Activated naive CD4-positive, alpha-beta T cell treated with anti-CD3 and anti-CD28 coated beads, Interleukin-2, amount 50 U/mL, for 24 hours (primary cell): ENCODE data around the gene PALB2.

Experiments
- H3K27ac Mint-ChIP-seq: one replicate; pipeline ENCODE4 v1.8.0; 2021; ENCODE audit warnings: mild to moderate bottlenecking, mixed read lengths
- H3K27me3 Mint-ChIP-seq: one replicate; pipeline ENCODE4 v1.8.0; 2021; ENCODE audit warnings: mixed read lengths
- H3K36me3 Mint-ChIP-seq: one replicate; pipeline ENCODE4 v1.8.0; 2021; ENCODE audit warnings: mixed read lengths
- H3K4me1 Mint-ChIP-seq: one replicate; pipeline ENCODE4 v1.8.0; 2021; ENCODE audit warnings: mixed read lengths
- H3K4me3 Mint-ChIP-seq: one replicate; pipeline ENCODE4 v1.8.0; 2021; ENCODE audit warnings: mild to moderate bottlenecking, mixed read lengths
- H3K9me3 Mint-ChIP-seq: one replicate; pipeline ENCODE4 v1.8.0; 2021; ENCODE audit warnings: mixed read lengths

Gene PALB2

DNA sequence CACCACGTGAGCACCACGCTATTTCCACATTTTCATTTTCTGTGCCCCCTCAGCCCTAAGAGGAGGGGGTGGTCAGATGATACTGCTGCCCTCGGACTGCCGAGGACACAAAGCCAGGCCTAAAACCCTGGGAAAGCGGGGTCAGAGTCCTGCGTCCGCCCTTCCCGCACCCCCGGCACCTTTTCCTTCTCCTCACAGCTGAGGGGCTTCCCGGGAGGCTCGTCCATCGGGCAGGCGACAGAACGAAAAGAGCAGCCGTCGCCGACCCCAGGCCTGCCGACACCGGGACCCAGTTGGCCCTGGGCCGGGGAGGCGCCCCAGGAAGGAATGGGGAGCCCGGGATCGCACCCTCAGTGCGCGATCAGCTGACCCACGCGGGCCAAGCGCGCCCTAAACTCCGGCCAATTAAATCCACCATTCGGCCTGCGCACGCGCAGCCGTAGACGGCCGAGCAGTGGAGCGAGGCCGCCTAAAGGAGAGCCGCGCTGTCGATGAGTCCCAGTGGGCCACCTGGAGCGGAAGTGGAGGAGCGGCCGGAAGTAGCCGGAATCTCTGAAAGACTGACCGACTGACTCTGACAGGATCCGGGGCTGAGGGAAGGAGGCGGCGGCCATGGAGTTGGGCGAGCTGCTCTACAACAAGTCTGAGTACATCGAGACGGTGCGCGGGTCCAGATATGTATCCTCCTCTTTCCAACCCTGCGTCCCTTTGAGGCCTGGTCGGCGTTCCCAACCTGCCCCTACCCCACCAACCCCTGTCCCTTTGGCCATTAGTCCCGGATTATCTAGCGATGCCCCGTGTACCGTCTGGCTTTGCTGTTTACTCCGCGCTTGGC, at the start of gene PALB2, which contains the start of gene DCTN5:
Gene PALB2 (minus strand): TSS at position 380 of the 835 bp plus-strand sequence. CDS start 153 bp downstream, at position 227.
Gene DCTN5 (plus strand): TSS at position 536 of the 835 bp plus-strand sequence. CDS start 77 bp downstream, at position 613.
- Mint-ChIP-seq H3K36me3 (peaks cover 12% of the 10 kb centered on the region), H3K9me3 (peaks cover 5% of the 10 kb centered on the region), H3K4me1 (peaks cover 33% of the 10 kb centered on the region), H3K27me3 (no peaks in the 10 kb centered on the region), H3K4me3 (peak within 1 kb of the TSS; percentile 94), H3K27ac (peak within 1 kb of the TSS; percentile 97)

DNA sequence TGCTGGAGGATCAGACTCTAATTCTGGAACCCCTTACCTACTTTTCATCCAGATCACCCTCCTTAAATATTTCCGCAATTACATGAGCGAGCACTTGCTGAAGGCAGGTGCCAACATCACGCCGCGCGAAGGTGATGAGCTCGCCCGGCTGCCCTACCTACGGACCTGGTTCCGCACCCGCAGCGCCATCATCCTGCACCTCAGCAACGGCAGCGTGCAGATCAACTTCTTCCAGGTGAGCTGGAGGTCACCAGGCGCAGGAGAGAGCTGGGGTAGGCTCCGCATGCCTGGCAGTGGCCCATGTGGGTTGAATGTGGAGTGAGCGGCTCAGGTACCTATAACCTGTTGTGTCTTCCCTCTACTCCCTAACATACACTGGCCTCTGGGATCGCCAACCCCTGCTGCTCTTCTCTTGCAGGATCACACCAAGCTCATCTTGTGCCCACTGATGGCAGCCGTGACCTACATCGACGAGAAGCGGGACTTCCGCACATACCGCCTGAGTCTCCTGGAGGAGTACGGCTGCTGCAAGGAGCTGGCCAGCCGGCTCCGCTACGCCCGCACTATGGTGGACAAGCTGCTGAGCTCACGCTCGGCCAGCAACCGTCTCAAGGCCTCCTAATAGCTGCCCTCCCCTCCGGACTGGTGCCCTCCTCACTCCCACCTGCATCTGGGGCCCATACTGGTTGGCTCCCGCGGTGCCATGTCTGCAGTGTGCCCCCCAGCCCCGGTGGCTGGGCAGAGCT, 48.5 kb upstream of the PALB2 start:
- H3K4me3 Mint-ChIP-seq: no peak overlapping the region
- no peak overlapping the region for H3K27ac Mint-ChIP-seq
- no peaks in the 10 kb centered on the region for H3K27me3 Mint-ChIP-seq
- H3K4me1 Mint-ChIP-seq: no peaks in the 10 kb centered on the region
- no peaks in the 10 kb centered on the region for H3K9me3 Mint-ChIP-seq
- peaks cover 8% of the 10 kb centered on the region for H3K36me3 Mint-ChIP-seq

DNA sequence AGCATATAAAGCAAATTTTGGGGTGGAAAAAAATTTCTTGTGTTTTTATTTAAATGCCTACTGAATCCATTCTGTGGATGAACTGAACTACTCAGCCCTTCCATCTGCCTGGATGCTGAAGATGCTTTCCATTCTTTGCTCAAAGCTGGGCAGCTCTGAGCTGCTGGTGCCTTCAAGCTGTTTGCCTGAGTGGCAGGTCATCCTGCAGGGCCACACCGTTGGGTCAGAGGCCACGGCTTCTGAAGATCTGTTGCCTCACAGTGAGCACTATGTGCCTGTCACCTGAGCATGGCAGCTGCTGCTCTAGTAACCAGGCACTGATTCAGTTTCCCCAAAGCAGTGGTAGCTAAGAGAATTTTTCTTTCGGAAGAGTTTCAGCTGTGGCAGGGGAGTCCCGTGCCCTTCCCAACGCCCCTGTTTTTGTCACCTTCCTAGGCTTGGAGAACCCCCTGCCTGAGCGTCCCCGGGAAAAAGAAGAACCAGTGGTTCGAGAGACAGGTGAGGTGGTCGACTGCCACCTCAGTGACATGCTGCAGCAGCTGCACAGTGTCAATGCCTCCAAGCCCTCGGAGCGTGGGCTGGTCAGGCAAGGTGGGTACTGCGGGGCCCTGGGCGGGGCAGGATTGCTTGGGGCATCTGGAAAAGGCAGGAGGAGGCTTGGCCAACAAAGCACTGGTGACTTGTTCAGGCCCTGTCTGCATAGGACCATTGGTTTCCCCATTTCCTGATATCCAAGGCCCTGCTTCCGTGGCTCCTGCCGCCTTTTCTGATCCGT, 46.1 kb upstream of the PALB2 start:
- H3K4me3 Mint-ChIP-seq: no peak overlapping the region
- no peaks in the 10 kb centered on the region for H3K9me3 Mint-ChIP-seq
- no peaks in the 10 kb centered on the region for H3K27me3 Mint-ChIP-seq
- H3K4me1 Mint-ChIP-seq: no peaks in the 10 kb centered on the region
- H3K27ac Mint-ChIP-seq: no peak overlapping the region
- H3K36me3 Mint-ChIP-seq: peaks cover 8% of the 10 kb centered on the region

DNA sequence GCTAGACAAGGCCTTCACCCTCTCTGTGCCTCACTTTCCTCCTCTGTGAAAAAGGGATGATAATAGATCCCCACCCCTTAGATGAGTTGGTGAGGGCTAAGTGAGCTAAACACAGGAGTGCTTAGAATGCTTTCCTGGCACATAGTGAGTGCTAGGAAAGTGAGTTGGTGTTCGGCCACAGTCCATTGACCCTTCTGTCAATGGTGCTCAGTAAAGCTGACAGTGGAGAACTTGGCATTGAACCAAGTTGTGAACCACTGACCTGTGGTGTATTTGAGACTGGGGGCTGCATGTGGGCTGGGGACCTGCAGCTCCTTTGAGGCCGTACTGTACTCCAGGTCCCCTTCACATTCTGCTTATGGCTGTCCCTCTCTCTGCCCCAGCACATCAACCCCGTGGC, 42.4 kb upstream of the PALB2 start:
- Mint-ChIP-seq H3K27ac (no peak overlapping the region), H3K36me3 (peaks cover 7% of the 10 kb centered on the region), H3K27me3 (no peaks in the 10 kb centered on the region), H3K9me3 (no peaks in the 10 kb centered on the region), H3K4me3 (no peak overlapping the region), H3K4me1 (peaks cover 9% of the 10 kb centered on the region)

DNA sequence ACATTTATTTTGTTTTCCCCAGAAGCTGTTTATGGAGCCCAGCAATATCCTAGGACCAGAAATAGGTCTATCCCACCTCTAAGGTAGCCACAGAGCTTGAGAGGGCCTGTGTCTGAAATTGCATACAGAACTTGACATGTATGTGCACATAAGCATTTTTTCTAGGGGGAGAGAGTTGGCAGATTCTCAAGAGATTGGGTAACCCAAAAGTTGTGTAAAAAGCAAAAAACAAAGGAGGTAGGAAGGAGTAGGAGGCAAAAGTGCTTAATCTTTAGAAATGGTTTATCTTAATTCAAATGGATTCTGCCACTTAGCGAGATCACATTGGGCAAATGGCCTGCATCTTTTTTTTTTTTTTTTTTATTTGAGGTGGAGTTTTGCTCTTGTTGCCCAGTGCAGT, 41.1 kb upstream of the PALB2 start:
- Mint-ChIP-seq H3K36me3 (peaks cover 3% of the 10 kb centered on the region), H3K4me1 (peaks cover 9% of the 10 kb centered on the region)

DNA sequence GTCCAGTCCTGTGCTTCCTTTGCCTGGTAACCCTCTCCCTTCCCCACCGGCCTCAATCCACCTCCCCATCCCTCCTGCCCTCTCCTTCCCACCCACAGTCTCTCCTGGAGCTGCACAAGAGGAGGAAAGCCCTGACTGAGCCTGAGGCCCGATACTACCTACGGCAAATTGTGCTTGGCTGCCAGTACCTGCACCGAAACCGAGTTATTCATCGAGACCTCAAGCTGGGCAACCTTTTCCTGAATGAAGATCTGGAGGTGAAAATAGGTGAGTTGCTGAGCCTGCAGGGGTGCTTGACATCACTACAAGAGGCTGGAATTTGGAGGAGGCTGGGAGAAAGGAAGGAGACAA, 38.9 kb upstream of the PALB2 start:
- Mint-ChIP-seq H3K36me3 (peaks cover 2% of the 10 kb centered on the region), H3K27ac (no peak overlapping the region), H3K27me3 (no peaks in the 10 kb centered on the region), H3K4me3 (peak overlapping the region; percentile 5), H3K4me1 (peaks cover 9% of the 10 kb centered on the region), H3K9me3 (no peaks in the 10 kb centered on the region)

More for the DNA sequence above, 41.1 kb upstream of the PALB2 start:
- no peaks in the 10 kb centered on the region for H3K27me3 Mint-ChIP-seq
- no peak overlapping the region for H3K4me3 Mint-ChIP-seq
- no peak overlapping the region for H3K27ac Mint-ChIP-seq
- H3K9me3 Mint-ChIP-seq: no peaks in the 10 kb centered on the region

DNA sequence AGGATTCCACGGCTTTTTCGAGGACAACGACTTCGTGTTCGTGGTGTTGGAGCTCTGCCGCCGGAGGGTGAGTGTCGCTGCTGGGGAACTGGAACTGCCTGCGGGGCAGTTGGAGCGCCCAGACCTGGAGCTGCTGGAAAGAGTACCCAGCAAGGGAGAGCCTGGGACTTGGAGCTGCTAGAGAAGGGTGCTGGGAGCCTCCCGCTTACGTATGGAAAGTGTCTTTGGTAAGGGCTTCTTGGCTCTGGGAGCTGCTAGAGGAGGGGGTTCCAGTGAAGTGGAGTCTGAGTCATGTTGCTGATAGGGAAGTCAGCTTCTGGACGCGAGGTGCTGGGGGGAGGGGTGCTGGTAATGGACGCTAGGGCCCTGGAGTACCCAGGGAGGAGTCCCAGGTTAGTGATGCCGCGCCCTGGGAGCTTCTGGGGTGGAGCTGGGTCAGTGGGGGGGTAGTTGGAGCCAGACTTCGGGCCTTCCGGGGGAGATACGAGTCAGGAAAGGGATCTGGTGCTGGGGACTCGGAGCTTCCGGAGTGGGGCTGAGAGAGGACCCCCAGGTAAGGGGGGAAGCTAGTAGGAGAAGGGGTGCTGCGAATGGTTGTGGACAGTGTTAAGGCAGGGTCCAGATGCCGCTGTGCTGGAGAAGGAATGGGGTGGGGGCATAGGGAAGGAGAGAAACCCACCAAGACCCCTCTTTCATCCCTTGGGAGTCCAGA, 38.3 kb upstream of the PALB2 start:
- peaks cover 9% of the 10 kb centered on the region for H3K4me1 Mint-ChIP-seq
- peaks cover 2% of the 10 kb centered on the region for H3K36me3 Mint-ChIP-seq
- H3K4me3 Mint-ChIP-seq: peak overlapping the region; percentile 84
- no peak overlapping the region for H3K27ac Mint-ChIP-seq
- H3K27me3 Mint-ChIP-seq: no peaks in the 10 kb centered on the region
- no peaks in the 10 kb centered on the region for H3K9me3 Mint-ChIP-seq

DNA sequence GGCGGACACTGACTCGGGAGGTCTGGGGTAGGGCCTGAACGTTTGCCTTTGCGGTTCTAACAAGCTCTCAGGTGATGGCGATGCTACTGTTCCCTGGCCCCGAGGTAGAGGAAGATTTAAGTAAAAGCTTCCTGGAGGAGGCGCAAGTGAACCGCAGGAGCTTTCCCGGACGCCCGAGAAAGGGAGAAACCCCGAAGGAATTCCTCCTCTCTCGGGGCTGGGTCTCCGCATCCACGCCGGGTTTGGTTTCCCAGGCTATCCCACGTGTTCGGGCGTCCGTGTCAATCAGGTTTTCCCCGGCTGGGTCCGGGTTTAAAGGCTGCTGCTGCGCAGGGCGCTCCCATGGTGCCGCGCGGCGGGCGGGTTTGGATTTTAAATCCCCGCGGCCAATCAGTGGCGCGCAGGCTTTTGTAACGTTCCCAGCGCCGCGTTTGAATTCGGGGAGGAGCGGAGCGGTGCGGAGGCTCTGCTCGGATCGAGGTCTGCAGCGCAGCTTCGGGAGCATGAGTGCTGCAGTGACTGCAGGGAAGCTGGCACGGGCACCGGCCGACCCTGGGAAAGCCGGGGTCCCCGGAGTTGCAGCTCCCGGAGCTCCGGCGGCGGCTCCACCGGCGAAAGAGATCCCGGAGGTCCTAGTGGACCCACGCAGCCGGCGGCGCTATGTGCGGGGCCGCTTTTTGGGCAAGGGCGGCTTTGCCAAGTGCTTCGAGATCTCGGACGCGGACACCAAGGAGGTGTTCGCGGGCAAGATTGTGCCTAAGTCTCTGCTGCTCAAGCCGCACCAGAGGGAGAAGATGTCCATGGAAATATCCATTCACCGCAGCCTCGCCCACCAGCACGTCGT, 37.5 kb upstream of the PALB2 start, which contains the start of gene PLK1:
Gene PLK1 (plus strand): TSS at position 460 of the 844 bp plus-strand sequence. CDS start 44 bp downstream, at position 504.
- peaks cover 9% of the 10 kb centered on the region for H3K4me1 Mint-ChIP-seq
- peak within 1 kb of the TSS; percentile 84 for H3K4me3 Mint-ChIP-seq
- no peaks in the 10 kb centered on the region for H3K9me3 Mint-ChIP-seq
- H3K27ac Mint-ChIP-seq: peak within 1 kb of the TSS; percentile 8
- H3K36me3 Mint-ChIP-seq: peaks cover 2% of the 10 kb centered on the region
- H3K27me3 Mint-ChIP-seq: no peaks in the 10 kb centered on the region

DNA sequence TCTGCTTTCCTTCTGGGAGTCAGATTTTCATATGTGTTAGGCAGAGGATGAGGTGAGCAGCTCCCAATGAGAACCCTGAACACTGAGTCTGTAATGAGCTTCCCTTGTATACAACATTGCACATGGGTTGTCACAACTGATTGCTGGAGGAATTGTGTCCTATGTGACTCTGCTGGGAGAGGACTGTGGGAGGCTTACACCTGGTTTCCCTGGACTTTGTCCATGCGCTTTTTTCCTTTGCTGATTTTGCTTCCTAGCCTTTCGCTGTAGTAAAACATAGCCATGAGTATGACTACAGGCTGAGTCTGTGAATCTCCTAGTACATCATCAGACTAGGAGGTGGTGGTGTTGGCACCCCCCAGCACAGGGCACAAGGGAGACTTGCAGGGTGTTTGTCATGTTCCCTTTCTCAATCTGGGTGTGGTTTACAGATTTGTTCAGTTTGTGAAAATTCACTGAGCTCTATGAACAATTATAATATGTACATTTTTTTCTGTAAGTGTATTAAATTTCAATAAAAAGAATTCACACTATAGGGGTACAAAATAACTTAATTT, 35.9 kb upstream of the PALB2 start:
- Mint-ChIP-seq H3K4me1 (peaks cover 9% of the 10 kb centered on the region), H3K27me3 (no peaks in the 10 kb centered on the region), H3K9me3 (no peaks in the 10 kb centered on the region), H3K4me3 (peak overlapping the region; percentile 84), H3K36me3 (peaks cover 2% of the 10 kb centered on the region), H3K27ac (no peak overlapping the region)

DNA sequence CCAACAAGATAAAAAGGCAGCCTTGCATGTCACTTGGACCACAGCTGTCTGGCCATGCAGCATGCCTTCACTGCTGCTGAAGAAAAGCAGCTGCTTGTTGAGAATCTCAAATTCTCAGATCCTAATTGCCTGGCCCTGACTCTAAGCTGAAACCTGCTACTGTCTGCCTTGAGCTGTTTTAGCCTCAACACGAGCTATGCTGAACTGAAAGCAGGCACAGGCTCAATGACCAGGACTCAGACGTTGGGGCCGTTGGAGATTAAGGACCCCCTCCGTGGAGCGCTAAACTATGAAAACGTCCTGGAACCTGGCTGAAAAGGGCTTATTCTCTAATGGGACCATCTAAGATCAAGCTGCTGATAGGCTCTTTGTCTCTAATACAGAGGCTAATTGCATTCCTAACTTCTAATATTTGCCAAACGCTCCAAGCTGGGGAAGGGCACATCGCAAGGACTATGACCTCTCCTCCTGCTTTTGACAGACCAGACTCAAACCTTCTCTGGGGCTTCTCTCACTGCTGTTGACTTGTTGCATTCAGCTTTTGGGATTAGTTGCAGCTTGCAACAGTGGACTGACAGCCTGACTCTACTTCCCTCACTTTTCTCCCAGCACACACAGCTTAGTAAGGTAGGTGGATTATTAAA, 33.0 kb upstream of the PALB2 start:
- Mint-ChIP-seq H3K27me3 (no peaks in the 10 kb centered on the region), H3K4me1 (peaks cover 8% of the 10 kb centered on the region), H3K4me3 (no peak overlapping the region), H3K27ac (no peak overlapping the region), H3K36me3 (no peaks in the 10 kb centered on the region), H3K9me3 (no peaks in the 10 kb centered on the region)

DNA sequence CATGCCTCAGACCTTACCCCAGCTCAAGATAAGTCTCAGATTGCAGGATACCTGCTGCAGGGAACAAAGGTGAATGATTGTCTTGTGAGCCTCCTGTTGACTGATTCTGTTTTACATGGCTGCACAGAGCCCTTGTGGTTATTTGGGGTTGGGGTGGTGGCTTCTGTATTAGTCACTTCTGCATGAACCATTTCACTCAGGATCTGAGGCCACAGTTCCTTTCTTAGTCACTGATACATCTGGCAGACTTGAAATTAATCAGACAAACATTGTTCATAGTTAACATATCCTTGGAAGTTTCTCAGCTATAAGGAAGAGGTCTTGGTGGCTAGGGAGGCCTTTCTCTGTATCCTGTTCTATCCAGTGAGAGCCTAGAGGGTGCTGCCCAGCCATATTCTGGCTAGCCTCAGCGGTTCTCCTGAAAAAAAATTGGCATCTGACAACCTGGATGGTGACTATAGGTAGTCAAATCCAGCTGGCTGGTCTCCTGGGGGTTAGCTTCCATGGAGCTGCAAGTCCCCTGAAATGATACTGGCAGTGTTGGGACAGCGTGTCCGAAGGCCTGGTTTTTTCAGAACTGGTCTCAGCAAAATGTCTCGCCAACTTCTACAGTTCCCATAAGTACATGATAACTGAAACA, 29.1 kb upstream of the PALB2 start:
- H3K27ac Mint-ChIP-seq: no peak overlapping the region

DNA sequence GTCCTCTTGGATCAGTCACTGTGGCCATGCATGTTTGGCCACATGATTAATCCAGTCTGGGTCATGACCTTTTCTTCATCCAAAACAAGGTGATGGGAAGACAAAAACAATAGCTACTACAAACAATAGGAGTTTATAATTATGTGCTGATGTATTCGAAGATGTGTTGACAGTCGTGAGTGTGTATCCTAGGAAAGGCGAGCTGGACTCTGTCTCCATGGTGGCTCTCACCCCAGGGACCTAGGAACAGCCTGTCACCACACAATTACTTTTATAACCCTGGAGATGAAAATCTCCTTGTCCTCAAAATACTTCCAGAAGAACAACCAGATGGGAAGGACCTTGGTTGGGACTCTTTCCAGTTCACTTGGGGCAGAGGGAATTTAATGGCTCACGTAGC, 27.8 kb upstream of the PALB2 start:
- Mint-ChIP-seq H3K27me3 (no peaks in the 10 kb centered on the region), H3K9me3 (no peaks in the 10 kb centered on the region), H3K36me3 (peaks cover 13% of the 10 kb centered on the region), H3K4me3 (no peak overlapping the region), H3K4me1 (peaks cover 6% of the 10 kb centered on the region), H3K27ac (no peak overlapping the region)

More for the DNA sequence above, 29.1 kb upstream of the PALB2 start:
- H3K4me3 Mint-ChIP-seq: no peak overlapping the region
- H3K36me3 Mint-ChIP-seq: peaks cover 9% of the 10 kb centered on the region
- H3K27me3 Mint-ChIP-seq: no peaks in the 10 kb centered on the region
- no peaks in the 10 kb centered on the region for H3K9me3 Mint-ChIP-seq
- H3K4me1 Mint-ChIP-seq: peaks cover 6% of the 10 kb centered on the region

DNA sequence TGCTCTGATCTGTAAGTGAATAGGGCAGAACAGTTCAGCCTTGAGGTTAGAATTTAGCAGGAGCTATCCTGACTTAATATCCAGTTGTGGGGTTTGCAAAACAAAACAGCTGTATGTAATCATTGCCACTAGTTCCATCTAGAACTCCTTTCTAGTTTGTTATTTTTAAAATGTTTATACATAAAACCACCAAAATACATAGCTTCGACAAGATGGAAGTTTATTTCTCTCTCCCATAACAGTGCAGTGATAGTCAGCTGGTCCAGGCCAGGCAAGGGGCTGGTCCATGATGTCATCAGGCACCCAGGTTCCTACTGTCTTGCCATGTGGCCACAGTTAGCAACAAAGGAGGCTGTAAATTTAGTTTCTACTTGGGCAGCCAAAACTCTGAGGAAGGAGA, 27.1 kb upstream of the PALB2 start:
- Mint-ChIP-seq H3K9me3 (no peaks in the 10 kb centered on the region), H3K36me3 (peaks cover 13% of the 10 kb centered on the region), H3K4me1 (peaks cover 6% of the 10 kb centered on the region), H3K27me3 (no peaks in the 10 kb centered on the region), H3K27ac (peak overlapping the region; percentile 11), H3K4me3 (no peak overlapping the region)
